Measurements from ENCODE around the gene ING3.

Gene ING3, protein sequence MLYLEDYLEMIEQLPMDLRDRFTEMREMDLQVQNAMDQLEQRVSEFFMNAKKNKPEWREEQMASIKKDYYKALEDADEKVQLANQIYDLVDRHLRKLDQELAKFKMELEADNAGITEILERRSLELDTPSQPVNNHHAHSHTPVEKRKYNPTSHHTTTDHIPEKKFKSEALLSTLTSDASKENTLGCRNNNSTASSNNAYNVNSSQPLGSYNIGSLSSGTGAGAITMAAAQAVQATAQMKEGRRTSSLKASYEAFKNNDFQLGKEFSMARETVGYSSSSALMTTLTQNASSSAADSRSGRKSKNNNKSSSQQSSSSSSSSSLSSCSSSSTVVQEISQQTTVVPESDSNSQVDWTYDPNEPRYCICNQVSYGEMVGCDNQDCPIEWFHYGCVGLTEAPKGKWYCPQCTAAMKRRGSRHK

DNA sequence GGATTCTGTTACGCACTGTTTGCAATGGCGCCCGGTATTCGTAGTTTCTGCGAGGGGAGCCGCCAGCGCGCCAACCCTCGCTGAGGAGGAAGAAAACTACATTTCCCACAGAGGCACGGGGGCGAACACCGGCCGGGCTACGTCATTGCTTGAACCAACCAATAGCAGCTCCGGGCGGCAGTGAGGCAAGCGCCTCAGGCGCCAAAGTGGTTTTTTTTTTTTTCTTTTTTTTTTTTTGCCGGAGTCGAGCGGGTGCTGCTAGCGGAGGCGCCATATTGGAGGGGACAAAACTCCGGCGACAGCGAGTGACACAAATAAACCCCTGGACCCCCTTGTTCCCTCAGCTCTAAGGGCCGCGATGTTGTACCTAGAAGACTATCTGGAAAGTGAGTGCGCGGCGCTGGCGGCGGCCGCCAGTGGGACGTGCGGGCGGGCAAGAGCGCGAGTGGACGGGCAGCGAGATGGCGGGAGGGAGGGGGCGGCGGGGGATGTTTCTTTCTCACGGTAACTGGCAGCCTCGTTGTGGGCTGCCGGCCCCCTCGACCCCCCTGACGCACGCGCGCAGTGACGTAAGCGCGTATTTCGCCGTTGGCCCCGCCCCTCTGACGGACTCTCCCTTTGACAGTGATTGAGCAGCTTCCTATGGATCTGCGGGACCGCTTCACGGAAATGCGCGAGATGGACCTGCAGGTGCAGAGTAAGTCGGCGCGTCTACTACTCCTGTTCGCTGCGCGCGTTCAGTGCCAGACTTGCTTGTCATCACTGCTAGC lies at the start of gene ING3:
ING3 (plus strand) TSS at position 239 of the 770 bp plus-strand sequence; CDS start at position 359, 120 bp downstream.
- peak; percentile 99 for DNase-seq

DNA sequence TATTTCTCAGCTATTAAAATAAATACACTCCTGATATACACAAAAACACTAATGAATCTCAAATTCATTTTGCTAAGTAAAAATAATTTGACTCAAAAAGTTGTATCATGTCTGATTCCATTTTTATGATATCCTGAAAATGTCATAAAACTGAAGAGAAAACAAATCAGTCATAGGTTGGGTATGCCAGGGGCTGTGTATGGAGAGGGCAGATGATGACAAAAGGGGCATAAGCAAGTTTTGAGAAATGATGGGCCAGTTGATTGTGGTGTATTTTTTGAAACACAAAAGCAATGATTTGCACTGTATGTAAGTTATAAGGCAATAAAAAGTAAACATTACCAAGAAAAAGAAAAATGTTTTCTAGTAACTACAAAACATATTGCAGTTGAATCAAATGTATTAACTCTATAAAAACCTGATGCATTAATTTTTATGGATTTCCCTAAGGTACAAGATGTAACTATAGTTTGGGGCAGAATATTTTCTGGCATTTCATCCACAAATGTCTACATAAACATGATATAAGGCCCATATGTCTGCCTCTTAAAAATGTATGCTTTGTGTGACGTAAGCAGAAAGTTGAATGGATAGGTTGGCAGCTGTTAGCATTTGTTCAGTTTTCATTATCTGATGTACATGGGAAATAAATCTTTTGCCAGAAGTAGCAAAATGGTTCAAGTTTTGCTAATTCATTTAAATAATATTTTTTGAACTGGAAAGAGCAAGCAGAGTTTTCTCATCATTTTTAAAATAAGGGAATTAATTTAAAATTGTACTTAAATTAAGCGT lies 35.1 kb upstream of the ING3 start:
- DNase-seq = no peak

DNA sequence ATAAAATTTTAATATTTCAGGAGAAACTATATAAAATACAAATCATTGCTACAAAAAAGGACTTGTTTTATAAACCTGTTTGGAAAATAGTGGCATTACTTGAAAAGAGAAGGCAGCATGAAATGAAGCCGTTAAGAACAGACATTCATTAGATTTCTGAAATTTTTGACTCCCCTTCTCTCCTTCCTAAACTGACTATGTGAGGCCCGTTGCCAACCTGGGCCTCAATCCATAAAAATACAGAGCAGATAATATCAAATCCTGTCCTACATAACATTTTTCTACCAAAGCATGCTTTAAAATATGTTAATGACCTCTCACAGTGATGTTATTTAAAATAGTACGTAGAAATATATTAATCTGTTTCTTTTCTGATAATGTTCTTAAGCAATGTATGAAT lies 34.5 kb upstream of the ING3 start:
- no peak for DNase-seq

DNA sequence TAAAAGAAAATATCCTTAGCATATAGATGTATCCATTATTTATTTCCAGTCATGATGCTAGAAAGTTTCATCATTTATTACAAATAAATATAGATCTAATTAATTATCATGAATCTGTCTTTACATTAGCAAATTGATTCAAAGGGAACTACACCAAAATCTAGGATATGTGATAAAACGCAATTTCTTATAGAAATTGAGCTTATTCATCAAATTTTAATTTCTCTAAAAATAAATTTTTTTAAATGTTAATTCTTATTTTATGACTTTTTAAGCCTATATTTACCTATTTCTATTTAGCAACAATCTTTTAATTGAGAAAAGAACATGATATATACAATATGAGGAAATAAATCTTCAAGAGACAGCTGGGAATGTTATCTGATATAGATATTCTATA lies 34.0 kb upstream of the ING3 start:
- no peak for DNase-seq

DNA sequence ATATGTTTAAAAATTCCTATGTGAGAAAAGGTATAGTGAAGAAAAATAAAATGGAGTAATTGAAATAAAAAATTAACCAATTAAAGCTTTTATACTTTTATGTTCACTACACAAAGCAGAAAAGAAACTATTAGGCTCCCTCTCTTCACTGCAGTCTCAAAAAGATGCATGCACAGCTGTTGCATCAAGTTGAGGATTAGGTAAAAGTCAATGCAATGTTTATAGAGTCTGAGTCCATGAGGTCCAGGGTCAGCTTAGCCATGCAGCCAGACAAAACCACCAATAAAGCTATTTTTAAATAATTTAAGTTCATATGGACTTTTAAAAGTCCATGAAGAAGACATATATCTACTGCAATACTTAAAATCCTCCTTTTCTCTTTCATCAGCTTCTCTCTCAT lies 31.1 kb upstream of the ING3 start:
- no peak for DNase-seq

DNA sequence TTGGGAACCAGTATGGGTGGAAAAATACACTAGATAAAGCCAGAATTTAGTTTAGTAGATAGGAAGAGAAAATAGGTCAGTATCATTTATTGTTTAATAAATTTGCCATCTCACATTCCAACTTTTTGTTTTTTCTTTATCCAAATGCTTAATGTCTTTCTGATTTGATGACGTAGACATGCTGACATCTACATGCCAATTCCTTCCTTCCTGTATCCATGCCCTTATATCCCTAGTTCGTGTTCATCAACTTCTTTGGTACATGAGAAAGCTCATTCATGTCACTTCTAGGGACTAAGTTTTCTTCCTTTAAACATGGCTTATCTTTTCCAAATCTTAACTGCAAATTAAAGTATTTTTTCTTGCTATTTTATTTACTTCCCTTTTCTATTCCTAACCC lies 30.5 kb upstream of the ING3 start:
- no peak for DNase-seq

DNA sequence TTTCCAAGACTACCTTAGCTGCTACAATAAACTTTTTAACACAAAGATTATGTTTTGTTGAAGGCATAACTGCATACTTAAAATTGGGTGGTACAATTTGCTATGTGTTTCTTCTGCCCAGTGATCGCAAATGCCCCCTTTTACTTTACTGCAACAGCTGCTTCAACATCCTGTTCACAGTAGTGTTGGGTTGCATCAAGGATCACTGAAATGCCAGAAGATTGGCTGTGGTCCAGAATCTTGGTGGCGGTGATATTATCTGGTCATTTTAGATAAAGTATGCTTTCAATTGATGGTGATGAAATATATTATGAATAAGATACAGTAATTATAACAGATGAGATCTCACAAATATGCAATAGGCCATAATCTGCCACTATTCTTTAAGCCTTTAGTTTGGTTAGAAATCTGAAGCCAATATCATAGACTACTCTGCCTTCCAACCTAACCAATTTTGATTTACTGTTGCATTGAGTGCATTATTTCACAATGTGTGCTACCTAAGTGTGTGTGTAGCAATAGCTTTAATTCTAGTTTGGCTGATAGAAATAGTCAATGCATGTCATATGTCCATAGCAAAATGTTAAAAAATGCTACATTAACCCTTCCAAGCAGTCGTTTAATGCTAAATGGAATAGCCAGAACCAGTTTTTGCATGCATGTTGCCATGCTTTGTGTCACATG lies 29.8 kb upstream of the ING3 start:
- DNase-seq = no peak

DNA sequence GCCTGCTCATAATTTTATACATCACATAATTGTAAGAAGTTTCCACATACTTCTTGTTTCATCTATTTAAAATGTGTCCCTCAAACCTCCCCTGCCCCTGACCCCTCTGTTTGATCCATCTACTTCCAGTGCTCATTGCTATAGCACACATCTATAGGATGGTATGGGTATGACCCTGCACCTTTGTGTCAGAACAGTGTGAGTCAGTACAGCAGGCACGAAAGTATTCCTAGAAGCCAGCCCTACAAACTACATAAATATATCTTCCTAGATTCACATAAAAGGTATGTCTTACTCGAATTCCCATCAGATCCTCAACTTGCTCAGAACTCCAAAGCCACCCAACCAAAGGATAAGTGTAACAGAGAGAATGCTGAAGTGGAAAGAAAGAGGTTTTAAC lies 25.7 kb upstream of the ING3 start:
- no peak for DNase-seq

DNA sequence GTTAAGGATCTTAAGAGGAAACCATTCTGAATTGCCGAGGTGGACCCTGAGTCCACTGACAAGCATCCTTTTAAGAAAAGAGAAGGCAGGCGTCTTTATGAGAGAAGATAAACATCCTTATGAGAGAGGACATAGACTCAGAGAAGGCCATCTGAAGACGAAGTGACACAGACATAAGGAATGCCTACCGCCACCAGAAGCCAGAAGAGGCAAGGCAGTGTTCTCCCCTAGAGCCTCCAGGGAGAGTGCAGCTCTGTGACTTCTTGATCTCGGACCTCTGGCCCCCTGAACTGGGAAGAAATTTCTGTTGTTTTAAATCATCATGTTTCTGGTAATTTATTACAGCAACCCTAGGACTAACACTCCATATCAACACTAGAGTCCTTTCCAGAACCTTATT lies 25.2 kb upstream of the ING3 start:
- no peak for DNase-seq

DNA sequence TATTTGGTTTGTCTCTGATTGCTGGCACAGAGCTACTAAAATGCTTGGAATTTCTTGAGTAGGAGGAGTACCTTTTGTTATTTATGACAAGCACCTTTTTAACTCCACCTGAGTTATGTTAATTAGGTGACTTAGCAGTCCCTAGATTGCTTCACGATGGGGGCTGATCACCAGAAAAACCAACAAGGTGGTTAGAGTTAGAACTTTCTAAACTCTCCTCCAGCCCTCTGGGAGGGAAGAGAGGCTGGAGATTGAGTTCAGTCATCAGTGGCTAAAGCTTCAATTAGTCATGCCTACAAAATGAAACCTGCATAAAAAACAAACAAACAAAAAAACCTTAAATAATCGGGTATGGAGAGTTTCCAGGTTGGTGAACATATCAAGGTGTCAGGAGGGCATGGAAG lies 23.6 kb upstream of the ING3 start:
- no peak for DNase-seq

DNA sequence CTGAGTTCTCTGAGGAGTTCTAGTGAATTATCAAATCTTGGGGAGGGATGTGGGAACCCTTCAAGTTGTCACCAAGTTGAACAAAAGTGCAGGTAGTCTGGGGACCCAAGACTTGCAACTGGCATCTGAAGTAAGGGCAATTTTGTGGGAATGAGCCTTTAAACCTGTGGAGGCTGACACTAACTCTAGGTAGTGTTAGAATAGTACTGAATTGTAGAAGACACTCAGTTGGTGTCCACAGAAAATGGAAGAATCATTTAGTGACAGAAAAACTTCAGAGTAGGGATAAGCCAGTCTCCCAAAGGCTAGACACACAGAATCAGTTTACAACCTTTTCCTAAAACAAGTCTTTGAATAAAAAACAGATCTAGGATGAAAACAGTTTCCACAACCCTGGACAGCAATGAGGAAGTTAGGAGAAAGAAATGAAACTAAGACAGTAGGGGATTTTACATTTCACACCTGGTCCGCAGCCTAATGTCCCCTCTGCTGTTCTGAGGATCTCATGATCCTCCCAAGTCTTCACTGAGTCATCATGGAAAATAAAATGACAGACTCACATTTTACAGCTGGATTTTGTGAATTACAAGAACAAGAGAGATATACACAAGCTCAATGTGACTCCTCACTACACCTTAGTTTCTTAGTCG lies 23.0 kb upstream of the ING3 start:
- no peak for DNase-seq

DNA sequence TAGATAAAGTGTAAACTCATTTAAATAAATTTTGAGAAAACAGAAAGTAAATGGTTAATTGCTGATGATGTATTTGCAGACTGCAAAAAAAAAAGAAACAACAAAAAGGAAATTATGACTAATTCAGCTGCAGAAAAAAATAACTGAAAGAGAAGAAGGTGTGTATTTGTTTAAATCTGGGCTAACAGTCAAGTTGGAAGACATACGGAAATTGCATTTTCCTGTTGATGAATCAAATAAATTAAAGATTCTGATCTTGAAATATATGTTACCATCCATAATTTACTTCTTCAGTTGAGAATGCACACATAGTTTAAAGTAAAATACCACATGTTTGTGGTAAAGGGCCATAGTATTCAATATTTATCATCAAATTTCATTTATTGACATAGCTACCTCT lies 19.3 kb upstream of the ING3 start:
- no peak for DNase-seq

DNA sequence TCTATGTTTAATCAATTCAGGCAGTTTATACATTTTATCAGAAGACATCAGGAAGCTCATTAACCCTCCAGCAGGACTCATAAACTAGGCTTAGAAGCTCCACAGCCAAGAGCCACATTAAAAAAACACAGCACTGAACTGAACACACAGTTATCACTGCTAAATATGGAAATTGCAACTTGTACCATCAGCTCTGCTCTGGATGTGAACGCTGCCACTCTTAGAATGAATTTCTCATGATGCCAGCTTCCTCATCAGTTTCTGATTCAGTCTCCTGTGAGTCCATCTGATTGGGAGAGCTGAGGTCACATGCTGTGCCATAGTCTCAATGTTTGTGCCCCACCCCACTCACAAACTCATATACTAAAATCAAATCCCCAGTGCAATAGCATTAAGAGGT lies 17.1 kb upstream of the ING3 start:
- no peak for DNase-seq

DNA sequence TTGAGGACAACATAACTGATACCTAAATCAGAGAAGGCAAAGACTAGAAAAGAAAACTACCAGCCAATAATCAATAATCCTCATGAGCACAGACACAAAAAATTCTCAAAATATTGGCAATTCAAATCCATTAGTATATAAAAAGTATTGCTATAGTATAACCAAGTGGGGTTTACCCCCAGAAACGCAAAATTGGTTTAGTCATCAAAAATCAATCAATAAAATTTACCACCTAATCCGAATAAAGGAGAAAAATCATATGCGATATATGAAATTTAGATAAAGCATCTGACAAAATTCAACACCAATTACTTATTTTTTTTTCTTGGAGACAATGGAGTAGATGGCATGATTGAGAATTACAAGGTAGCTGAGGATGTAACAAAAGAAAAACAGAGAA lies 11.2 kb upstream of the ING3 start:
- DNase-seq = no peak

DNA sequence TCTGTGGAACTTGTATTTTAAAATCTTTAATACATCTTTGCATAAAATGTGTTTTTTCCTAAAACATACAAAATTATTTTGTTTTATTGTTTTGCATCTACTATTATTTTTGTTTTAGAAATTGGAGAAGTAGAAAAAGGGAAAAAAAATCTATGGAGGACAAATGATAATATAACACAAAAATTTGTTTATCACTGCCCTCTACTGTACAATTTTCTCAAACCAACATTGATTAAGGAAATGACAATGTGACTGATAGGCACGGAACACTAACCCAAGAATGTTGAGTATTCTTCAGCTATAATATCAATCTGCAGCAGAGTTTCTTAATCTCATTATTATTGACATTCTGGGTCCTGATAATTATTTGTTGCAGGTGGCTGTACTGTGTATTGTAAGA lies 9.5 kb upstream of the ING3 start:
- DNase-seq = no peak

DNA sequence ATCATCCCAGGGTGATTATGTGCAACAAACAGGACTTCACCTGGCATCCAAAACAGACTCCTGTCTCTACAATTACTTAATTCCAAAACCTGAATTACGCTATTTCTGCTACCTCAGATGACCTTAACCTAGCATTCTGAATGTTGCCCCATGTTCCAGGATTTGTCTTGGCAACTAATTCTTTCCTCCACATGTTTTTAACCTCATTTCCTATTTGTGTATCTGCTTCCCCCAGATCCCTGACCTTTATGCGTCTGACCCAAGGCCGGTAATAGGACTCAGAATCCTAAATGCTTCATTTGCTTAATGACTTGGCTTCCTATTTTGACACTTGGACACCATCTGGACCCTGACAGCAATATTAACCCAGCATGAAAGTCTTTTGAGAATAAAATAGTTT lies 8.7 kb upstream of the ING3 start:
- no peak for DNase-seq

DNA sequence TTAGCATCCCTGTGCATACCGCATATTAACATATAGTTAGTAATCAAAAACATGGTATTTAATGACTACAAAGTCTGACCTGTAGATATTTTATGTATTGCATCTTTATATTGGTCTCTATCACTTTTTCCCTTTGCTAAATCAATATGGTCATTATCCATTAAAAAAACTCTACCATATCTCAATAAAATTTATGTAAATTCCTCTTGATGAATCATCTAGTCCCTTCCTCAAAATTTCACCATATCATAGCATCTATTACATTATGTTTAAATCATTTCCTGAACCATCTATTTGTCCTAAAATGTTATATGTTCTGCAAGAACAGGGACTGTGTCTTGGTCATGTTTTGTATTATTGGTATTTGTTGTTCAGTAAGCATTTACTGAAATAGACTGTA lies 7.7 kb upstream of the ING3 start:
- no peak for DNase-seq

DNA sequence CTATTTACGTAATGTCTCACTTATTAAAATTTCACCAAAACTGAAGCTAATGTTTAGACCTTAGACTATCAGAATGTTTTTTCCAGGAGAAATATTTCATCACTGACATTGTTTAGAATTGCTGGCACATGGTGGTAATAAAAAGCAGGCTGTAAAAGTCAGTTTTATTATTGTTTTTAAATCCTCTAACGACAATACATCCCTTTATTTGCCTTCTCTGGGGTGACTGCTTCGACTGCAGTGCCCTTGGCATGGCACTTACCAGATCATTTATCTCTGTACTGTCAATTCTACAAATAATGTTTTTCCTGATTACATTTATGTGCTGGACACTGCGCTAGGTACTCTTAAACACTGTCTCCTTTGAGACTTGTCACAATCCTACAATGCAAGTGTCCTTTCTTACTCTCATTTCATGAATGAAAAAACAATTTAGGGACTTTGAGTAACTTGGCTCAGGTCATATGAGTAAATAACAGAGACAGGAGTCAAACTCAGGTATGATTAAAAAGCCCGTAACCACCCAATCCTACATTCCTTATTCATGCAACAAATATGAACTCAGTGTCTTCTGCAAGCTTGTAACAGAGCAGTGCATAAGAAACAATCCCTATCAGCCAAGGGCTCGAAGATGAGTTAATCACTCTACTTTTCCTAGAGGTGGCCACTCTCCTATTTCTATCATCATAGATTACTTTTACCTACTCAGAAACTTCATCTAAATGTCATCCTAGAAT lies 5.6 kb upstream of the ING3 start:
- DNase-seq = no peak

DNA sequence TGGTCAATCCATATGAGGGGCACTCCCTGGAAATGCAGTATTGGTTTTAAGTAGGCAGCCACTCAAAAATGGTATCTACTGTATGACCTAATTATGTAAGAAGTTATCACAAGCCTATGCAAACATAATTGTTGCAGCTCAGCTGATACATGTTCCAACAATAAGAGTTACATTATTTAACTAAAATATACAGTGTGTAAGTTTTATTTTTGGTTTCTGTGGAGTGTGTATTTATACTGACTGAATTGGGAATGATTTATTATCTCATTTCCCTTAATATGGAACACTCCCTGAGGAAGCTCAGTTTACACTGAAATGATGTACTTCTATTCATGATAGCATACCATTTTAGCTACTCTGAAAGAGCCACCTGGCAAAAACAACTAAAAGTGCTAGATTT lies 2.6 kb upstream of the ING3 start:
- no peak for DNase-seq

DNA sequence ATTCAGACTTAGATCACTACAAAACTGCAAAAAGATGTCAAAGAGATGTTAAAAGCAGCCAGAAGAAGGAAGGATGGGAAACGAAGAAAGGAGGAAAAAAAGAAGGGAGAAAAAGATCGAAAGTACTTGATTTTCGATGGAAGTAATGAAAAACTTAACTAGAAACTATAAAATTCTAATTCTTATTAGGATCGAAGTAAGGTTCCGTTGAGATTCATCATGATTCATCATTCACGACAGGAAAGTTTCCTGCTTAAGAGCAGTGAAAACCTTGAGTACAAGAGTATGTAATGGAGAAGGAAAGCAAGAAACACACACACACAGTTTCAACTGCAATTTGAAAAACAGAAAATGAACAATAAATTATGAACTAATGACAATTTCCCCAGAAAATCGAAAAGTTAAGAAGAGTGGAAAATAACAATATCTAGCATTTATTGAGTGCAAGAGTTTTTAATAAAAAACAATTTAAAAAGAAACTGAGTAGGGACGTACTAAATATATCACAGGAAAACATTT lies 1.1 kb upstream of the ING3 start:
- DNase-seq = no peak

DNA sequence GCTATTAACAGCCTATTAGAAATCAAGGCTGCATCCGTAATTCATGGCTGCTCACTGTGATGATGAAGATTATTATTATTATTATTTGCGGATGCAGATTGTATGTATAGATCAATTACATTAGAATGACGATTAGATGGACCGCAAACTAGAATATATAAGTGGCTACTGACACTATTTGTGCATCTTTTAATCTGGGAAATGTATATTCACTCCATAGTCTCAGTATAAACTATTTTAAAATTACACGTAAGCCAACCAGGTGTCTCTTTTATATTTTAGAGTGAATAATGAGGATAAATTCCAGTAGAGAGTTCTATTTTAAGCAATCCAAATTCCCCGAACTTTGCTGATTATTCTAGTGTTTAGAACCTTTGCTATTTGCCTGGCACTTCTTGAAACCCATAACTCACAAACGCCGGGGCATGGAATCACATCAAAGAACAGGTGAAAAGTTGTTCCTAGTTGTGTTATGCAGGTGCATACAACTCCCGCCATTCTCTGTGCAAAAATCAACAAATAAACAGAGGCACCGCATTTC lies 509 bp upstream of the ING3 start:
- no peak for DNase-seq
